ENCODE data around the gene TRIP13.

DNA sequence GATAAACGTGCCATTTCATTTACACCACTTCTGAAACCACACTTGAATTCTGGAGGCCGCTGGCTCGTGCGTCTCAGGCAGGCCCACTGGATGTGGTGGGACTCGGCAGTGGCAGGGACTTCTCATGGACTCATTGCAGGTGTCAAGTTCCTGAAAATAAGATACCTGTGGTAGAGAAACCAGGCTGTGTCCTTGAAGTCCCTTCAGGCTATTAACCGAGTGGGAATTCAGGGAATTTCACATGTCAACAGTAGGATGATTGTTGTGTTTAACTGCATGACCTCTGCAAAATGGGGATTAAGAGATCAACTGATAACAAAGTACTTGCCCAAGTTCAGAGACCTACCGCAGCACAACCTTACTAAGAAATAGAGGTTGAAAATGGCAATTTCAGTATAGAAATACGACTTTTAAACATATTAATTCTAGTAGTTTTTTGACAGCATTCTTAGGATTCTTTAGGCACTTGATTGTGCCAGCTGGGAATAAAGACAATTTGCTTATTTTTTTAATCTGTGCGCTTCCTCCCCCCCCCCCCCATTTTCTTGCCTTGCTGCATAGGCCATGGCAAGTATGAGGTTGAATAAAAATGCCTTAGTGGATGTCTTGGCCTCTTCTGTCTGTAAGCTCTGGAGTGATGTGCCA, 26.8 kb downstream of the TRIP13 start:
- TF ChIP-seq CTCF (IDR thresholded peaks at IDR 0.05 in 4 of 5, conservative IDR thresholded peaks at IDR 0.05 in 1 of 5) (no peak), POLR2A (IDR thresholded peaks at IDR 0.05) (no peak)

All from gastrocnemius medialis (tissue), 4 donors.